Keratinocyte (primary cell): Measurements from ENCODE around the gene CNKSR3. TPM values are rescaled to one million over a fixed set of nuclear protein-coding genes. Genes with fewer than 3 reads are reported as not detected.

Experiments
- DNase-seq: peaks from one replicate; pipeline ENCODE4 v3.0.0-alpha.2; 2011; ENCODE audit warnings: low read depth, missing footprints, low spot score
- FAIRE-seq: peaks from 2 replicates; lab custom pipeline; 2011; peaks lifted over from hg19 to GRCh38; lab: Jason Lieb, UNC
- H2AFZ ChIP-seq: 2 replicates; pipeline ENCODE4 v1.6.0; 2012; ENCODE audit warnings: low read length, control low read depth, inconsistent platforms; ENCODE audit not compliant: control insufficient read depth
- H3K27ac ChIP-seq: 2 replicates; pipeline ENCODE4 v1.5.1; 2011; ENCODE audit warnings: low read length; ENCODE audit not compliant: control insufficient read depth, insufficient read depth
- H3K27me3 ChIP-seq: 3 replicates; pipeline ENCODE4 v1.6.0; 2011; ENCODE audit warnings: low read length; ENCODE audit not compliant: control insufficient read depth, insufficient read depth; ENCODE audit errors: extremely low read depth
- H3K36me3 ChIP-seq, 2 experiments: 2 replicates in 1 of 2; 3 replicates in 1 of 2; pipeline ENCODE4 v1.5.1; 2011; ENCODE audit warnings: low read length in 2 of 2, mild to moderate bottlenecking in 1 of 2; ENCODE audit not compliant: control insufficient read depth in 2 of 2, insufficient read depth in 2 of 2; ENCODE audit errors: extremely low read depth in 1 of 2
- H3K4me1 ChIP-seq: 3 replicates; pipeline ENCODE4 v1.5.1; 2011; ENCODE audit warnings: low read length; ENCODE audit not compliant: control insufficient read depth, insufficient read depth; ENCODE audit errors: extremely low read depth
- H3K4me2 ChIP-seq: 3 replicates; pipeline ENCODE4 v1.6.0; 2011; ENCODE audit warnings: low read depth, low read length; ENCODE audit not compliant: control insufficient read depth, insufficient read depth; ENCODE audit errors: extremely low read depth
- H3K4me3 ChIP-seq, 3 experiments: fragments of 200-600 bp in 1 of 3; sonication (generic) in 1 of 3; 2 replicates in 2 of 3; 3 replicates in 1 of 3; pipeline ENCODE4 v1.5.1; 2011 to 2016; ENCODE audit warnings: low read length in 3 of 3, mild to moderate bottlenecking in 3 of 3, control low read depth in 2 of 3, inconsistent platforms in 1 of 3, low read depth in 1 of 3, mixed read lengths in 1 of 3, mixed run types in 1 of 3, moderate library complexity in 1 of 3; ENCODE audit not compliant: control insufficient read depth in 2 of 3, insufficient read depth in 2 of 3; ENCODE audit errors: extremely low read depth in 1 of 3
- H3K79me2 ChIP-seq: 2 replicates; pipeline ENCODE4 v1.6.0; 2012; ENCODE audit warnings: low read length; ENCODE audit not compliant: control insufficient read depth, insufficient read depth
- H3K9ac ChIP-seq: 3 replicates; pipeline ENCODE4 v1.6.0; 2011; ENCODE audit warnings: low read length; ENCODE audit not compliant: control insufficient read depth, insufficient read depth; ENCODE audit errors: extremely low read depth
- H3K9me1 ChIP-seq: 3 replicates; pipeline ENCODE4 v1.6.0; 2011; ENCODE audit warnings: low read length; ENCODE audit not compliant: control insufficient read depth, insufficient read depth; ENCODE audit errors: extremely low read depth
- H3K9me3 ChIP-seq: 2 replicates; pipeline ENCODE4 v1.5.1; 2012; ENCODE audit warnings: low read depth, low read length; ENCODE audit not compliant: control insufficient read depth
- H4K20me1 ChIP-seq: 3 replicates; pipeline ENCODE4 v1.6.0; 2011; ENCODE audit warnings: low read length; ENCODE audit not compliant: control insufficient read depth, insufficient read depth; ENCODE audit errors: extremely low read depth
- EZH2 ChIP-seq: IDR thresholded peaks from one replicate; pipeline ENCODE4 v1.6.1; 2012; ENCODE audit warnings: inconsistent platforms, mild to moderate bottlenecking, low read length, moderate library complexity
- dilution Hi-C: fragments of 300-500 bp; cut with MboI; formaldehyde crosslinking; loops from one replicate; pipeline ENCODE4 v1.7.0; 2020; ENCODE audit warnings: low sequenced_read_pairs; ENCODE audit not compliant: extremely low pct_ligation_motif_present
- polyA plus RNA-seq, 5 experiments: library from polyadenylated mRNA; depleted of rRNA in 3 of 5; stranded (reverse) in 3 of 5; stranded (forward) in 1 of 5; unstranded in 1 of 5; fragments of >200 nt; gene quantifications; 1 replicate in 1 of 5; 2 replicates in 3 of 5; 3 replicates in 1 of 5; pipeline versions ENCODE4 v1.2.1 to v1.2.3, GENCODE V29; 2011 to 2012; ENCODE audit warnings: missing spikeins in 2 of 5, low read depth in 1 of 5, low replicate concordance in 1 of 5
- TF ChIP-seq, protein P1 (sequence below), 3 experiments: IDR thresholded peaks in 1 of 3; conservative IDR thresholded peaks in 1 of 3; optimal IDR thresholded peaks in 1 of 3; 2 replicates in 2 of 3; 3 replicates in 1 of 3; pipeline versions ENCODE3 to v1.5.1; 2011; ENCODE audit warnings: low read length in 3 of 3, mild to moderate bottlenecking in 3 of 3, moderate library complexity in 2 of 3, control low read depth in 1 of 3, inconsistent platforms in 1 of 3; ENCODE audit not compliant: insufficient read depth in 2 of 3; ENCODE audit errors: extremely low read depth in 1 of 3

The CNKSR3 gene
- polyA plus RNA-seq, 1 donor (not counting 4 experiments of a cell fraction or from before 2014, with no cell fraction given), result 2.0 TPM

DNA sequence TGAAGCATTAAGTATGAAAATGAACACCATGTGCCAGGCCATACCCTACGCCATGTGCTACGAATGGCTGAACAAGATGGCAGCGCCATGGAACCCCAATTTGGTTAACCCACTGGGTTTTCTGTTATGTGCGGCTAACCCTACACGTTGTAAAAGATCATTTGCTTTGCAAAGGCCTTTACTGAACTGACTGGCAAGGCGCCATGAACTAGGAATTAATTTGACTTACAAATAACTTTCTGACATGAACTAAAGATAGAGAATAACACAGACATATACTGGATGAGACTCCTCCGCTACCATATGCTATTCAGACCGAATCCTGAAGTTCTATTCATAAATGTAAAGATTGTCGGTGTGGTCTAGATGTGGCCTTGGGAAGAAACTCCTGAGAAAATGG is 3.9 kb downstream of the CNKSR3 start:
- H3K27ac ChIP-seq, result no peak overlapping the region
- no peak for DNase-seq
- H3K4me1 ChIP-seq, result peaks cover 9% of the 10 kb centered on the region
- H3K9me3 ChIP-seq, result no peaks in the 10 kb centered on the region
- no peak overlapping the region for H3K9ac ChIP-seq
- no peaks in the 10 kb centered on the region for H3K27me3 ChIP-seq
- no peak for TF ChIP-seq EZH2
- TF ChIP-seq, protein P1, sequence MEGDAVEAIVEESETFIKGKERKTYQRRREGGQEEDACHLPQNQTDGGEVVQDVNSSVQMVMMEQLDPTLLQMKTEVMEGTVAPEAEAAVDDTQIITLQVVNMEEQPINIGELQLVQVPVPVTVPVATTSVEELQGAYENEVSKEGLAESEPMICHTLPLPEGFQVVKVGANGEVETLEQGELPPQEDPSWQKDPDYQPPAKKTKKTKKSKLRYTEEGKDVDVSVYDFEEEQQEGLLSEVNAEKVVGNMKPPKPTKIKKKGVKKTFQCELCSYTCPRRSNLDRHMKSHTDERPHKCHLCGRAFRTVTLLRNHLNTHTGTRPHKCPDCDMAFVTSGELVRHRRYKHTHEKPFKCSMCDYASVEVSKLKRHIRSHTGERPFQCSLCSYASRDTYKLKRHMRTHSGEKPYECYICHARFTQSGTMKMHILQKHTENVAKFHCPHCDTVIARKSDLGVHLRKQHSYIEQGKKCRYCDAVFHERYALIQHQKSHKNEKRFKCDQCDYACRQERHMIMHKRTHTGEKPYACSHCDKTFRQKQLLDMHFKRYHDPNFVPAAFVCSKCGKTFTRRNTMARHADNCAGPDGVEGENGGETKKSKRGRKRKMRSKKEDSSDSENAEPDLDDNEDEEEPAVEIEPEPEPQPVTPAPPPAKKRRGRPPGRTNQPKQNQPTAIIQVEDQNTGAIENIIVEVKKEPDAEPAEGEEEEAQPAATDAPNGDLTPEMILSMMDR (optimal IDR thresholded peaks at IDR 0.05 in 1 of 3, IDR thresholded peaks at IDR 0.05 in 1 of 3, conservative IDR thresholded peaks at IDR 0.05 in 1 of 3; ENCODE audit: extremely low read depth in 1 of 3, insufficient read depth in 2 of 3, low read length in 3 of 3), result no peak
- peaks cover 6% of the 10 kb centered on the region for H3K79me2 ChIP-seq
- H3K36me3 ChIP-seq, result peaks cover 0 to 2% of the 10 kb centered on the region in 2 experiments
- no peak overlapping the region for H2AFZ ChIP-seq
- H3K4me2 ChIP-seq, result no peak overlapping the region
- no peak overlapping the region for H3K4me3 ChIP-seq
- H3K9me1 ChIP-seq, result no peaks in the 10 kb centered on the region
- dilution Hi-C loops, result no loop called here
- no peak for FAIRE-seq
- no peaks in the 10 kb centered on the region for H4K20me1 ChIP-seq

DNA sequence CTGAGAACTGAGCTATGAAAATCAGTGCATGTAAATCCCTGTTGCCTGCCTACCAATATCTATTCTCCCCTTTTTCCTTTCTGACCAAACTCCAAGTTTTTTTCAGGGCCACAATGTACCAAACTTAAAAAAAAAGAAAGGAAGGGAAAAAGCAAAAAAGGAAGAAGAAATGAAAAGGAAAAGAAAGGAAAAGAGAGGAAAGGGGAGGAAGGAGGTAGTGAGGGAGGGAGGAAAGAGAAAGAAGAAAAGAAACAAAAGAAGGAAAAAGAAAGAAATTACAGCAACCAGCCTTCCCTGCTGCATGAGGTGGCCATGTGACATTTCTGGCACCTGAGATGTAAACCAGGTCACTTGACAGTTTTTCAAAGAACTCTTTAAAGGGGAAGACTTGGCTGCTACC is 4.4 kb downstream of the CNKSR3 start:
- DNase-seq (no peak), FAIRE-seq (no peak)
- H3K27ac ChIP-seq, result no peak overlapping the region
- H3K27me3 ChIP-seq, result no peaks in the 10 kb centered on the region
- no peaks in the 10 kb centered on the region for H3K9me3 ChIP-seq
- peaks cover 9% of the 10 kb centered on the region for H3K4me1 ChIP-seq
- no peak overlapping the region for H3K4me3 ChIP-seq
- no peaks in the 10 kb centered on the region for H4K20me1 ChIP-seq
- H2AFZ ChIP-seq, result no peak overlapping the region
- H3K4me2 ChIP-seq, result no peak overlapping the region
- dilution Hi-C loops, result no loop called here
- no peak overlapping the region for H3K9ac ChIP-seq
- peaks cover 0 to 2% of the 10 kb centered on the region in 2 experiments for H3K36me3 ChIP-seq
- H3K9me1 ChIP-seq, result no peaks in the 10 kb centered on the region
- TF ChIP-seq, protein P1 (optimal IDR thresholded peaks at IDR 0.05 in 1 of 3, IDR thresholded peaks at IDR 0.05 in 1 of 3, conservative IDR thresholded peaks at IDR 0.05 in 1 of 3; ENCODE audit: extremely low read depth in 1 of 3, insufficient read depth in 2 of 3, low read length in 3 of 3), result no peak
- no peak for TF ChIP-seq EZH2
- H3K79me2 ChIP-seq, result peaks cover 6% of the 10 kb centered on the region
